Trophoblast cell (in vitro differentiated cells and primary cell): ENCODE data around the gene SERTM2.

Source experiments
- DNase-seq, 2 donors: peaks; one replicate each; pipeline ENCODE4 v3.0.0-alpha.2; 2016
- H2AFZ ChIP-seq: 2 replicates; pipeline ENCODE4 v1.6.1; 2013; ENCODE audit warnings: low read length, moderate library complexity, mild to moderate bottlenecking; ENCODE audit not compliant: insufficient read depth, poor library complexity
- H2AK5ac ChIP-seq: 2 replicates; pipeline ENCODE4 v1.6.1; 2013; ENCODE audit warnings: mild to moderate bottlenecking, low read length
- H2BK120ac ChIP-seq: 2 replicates; pipeline ENCODE4 v1.6.1; 2013; ENCODE audit warnings: low read length, mild to moderate bottlenecking, moderate library complexity; ENCODE audit not compliant: insufficient read depth, poor library complexity
- H2BK12ac ChIP-seq: 2 replicates; pipeline ENCODE4 v1.6.1; 2013; ENCODE audit warnings: mild to moderate bottlenecking, low read length, moderate library complexity
- H2BK5ac ChIP-seq: 2 replicates; pipeline ENCODE4 v1.6.1; 2013; ENCODE audit warnings: low read length, low read depth, moderate library complexity, mild to moderate bottlenecking; ENCODE audit not compliant: poor library complexity
- H3K14ac ChIP-seq: 2 replicates; pipeline ENCODE4 v1.6.1; 2013; ENCODE audit warnings: mild to moderate bottlenecking, low read length
- H3K18ac ChIP-seq: 2 replicates; pipeline ENCODE4 v1.6.1; 2013; ENCODE audit warnings: mild to moderate bottlenecking, low read length
- H3K23ac ChIP-seq: 2 replicates; pipeline ENCODE4 v1.6.1; 2013; ENCODE audit warnings: low read length
- H3K27ac ChIP-seq: 2 replicates; pipeline ENCODE4 v1.5.1; 2013; ENCODE audit warnings: low read depth, mild to moderate bottlenecking, inconsistent platforms, low read length, moderate library complexity
- H3K27me3 ChIP-seq: 2 replicates; pipeline ENCODE4 v1.6.1; 2013; ENCODE audit warnings: inconsistent platforms, mild to moderate bottlenecking, low read length, moderate library complexity; ENCODE audit not compliant: insufficient read depth
- H3K36me3 ChIP-seq, 2 experiments: 1 replicate in 1 of 2; 2 replicates in 1 of 2; pipeline ENCODE4 v1.6.1; 2013; ENCODE audit warnings: low read length in 2 of 2, mild to moderate bottlenecking in 2 of 2, moderate library complexity in 1 of 2; ENCODE audit not compliant: insufficient read depth in 2 of 2, control insufficient read depth in 1 of 2
- H3K4ac ChIP-seq: 2 replicates; pipeline ENCODE4 v1.6.1; 2013; ENCODE audit warnings: low read depth, mild to moderate bottlenecking, low read length, moderate library complexity
- H3K4me1 ChIP-seq, 2 experiments: 1 replicate in 1 of 2; 2 replicates in 1 of 2; pipeline ENCODE4 v1.6.1; 2013; ENCODE audit warnings: low read length in 2 of 2, mild to moderate bottlenecking in 2 of 2, moderate library complexity in 1 of 2; ENCODE audit not compliant: insufficient read depth in 2 of 2, control insufficient read depth in 1 of 2
- H3K4me2 ChIP-seq: 2 replicates; pipeline ENCODE4 v1.6.1; 2013; ENCODE audit warnings: inconsistent platforms, mild to moderate bottlenecking, low read length, moderate library complexity
- H3K4me3 ChIP-seq: 2 replicates; pipeline ENCODE4 v1.5.1; 2013; ENCODE audit warnings: mild to moderate bottlenecking, low read depth, low read length, inconsistent platforms
- H3K79me1 ChIP-seq: one replicate; pipeline ENCODE4 v1.6.1; 2013; ENCODE audit warnings: low read length
- H3K79me2 ChIP-seq: 2 replicates; pipeline ENCODE4 v1.6.1; 2013; ENCODE audit warnings: low read length, mild to moderate bottlenecking; ENCODE audit not compliant: control insufficient read depth, insufficient read depth, poor library complexity
- H3K9ac ChIP-seq: 2 replicates; pipeline ENCODE4 v1.6.1; 2013; ENCODE audit warnings: mild to moderate bottlenecking, low read length
- H3K9me3 ChIP-seq: 2 replicates; pipeline ENCODE4 v1.6.1; 2013; ENCODE audit warnings: low read depth, mild to moderate bottlenecking, control low read depth, inconsistent platforms, low read length; ENCODE audit not compliant: insufficient read depth
- H4K12ac ChIP-seq: 2 replicates; pipeline ENCODE4 v1.6.1; 2013; ENCODE audit warnings: low read depth, mild to moderate bottlenecking, low read length, moderate library complexity
- H4K8ac ChIP-seq: 2 replicates; pipeline ENCODE4 v1.6.1; 2013; ENCODE audit warnings: low read depth, mild to moderate bottlenecking, low read length, moderate library complexity
- H4K91ac ChIP-seq: one replicate; pipeline ENCODE4 v1.6.1; 2013; ENCODE audit warnings: low read depth, mild to moderate bottlenecking, low read length, moderate library complexity
- WGBS: extraction: QIAGEN DNeasy Blood & Tissue Kit; methylation state at CpG from one replicate; pipeline ENCODE4 v1.1.7; 2013; ENCODE audit warnings: missing lambda C conversion rate; ENCODE audit not compliant: insufficient read length, insufficient coverage; ENCODE audit errors: extremely low coverage; 5-methylcytosine and 5-hydroxymethylcytosine counted together

The SERTM2 gene

DNA sequence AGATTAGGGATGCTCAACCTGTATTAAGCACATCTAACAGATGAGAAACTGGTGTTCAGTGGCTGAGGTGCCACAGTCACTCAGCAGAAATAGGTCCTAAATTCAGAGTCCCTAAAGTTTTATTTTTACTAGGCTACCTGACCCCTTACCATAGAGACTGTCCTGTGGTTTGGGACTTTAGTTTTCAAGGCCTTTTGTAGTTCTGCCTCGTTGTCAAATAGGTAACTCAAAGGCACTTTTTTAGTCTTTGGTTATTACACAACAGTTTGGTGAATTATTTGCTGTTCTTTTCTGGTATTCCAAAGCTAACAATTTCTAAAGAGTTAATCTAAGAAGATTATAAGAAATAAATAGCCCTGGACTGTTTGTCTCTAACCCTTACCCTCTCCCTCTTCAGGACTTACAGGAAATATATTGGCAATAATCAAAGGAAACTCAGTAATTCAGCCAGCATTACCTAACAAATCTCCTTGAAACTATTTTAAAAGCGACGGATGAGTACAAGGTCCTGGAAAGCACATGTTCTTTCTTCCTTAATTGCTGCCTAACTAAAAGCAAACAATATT, 12.8 kb upstream of the SERTM2 start:
- H2AK5ac ChIP-seq: no peak overlapping the region
- no peaks in the 10 kb centered on the region for H3K27me3 ChIP-seq
- H2BK120ac ChIP-seq: no peak overlapping the region
- no peak for DNase-seq
- H3K4ac ChIP-seq: no peak overlapping the region
- no peak overlapping the region for H3K23ac ChIP-seq
- H4K12ac ChIP-seq: no peak overlapping the region
- no peak overlapping the region for H4K8ac ChIP-seq
- H2BK5ac ChIP-seq: no peak overlapping the region
- no peaks in the 10 kb centered on the region for H3K9me3 ChIP-seq
- no peaks in the 10 kb centered on the region for H3K79me1 ChIP-seq
- no peak overlapping the region for H3K14ac ChIP-seq
- H3K9ac ChIP-seq: no peak overlapping the region
- no CpG with 5 or more reads among the region's 3 CpGs for WGBS
- H4K91ac ChIP-seq: no peak overlapping the region
- H3K4me2 ChIP-seq: no peak overlapping the region
- no peak overlapping the region for H3K27ac ChIP-seq
- H2BK12ac ChIP-seq: no peak overlapping the region
- no peak overlapping the region for H3K4me3 ChIP-seq
- no peaks in the 10 kb centered on the region for H3K79me2 ChIP-seq
- no peak overlapping the region for H2AFZ ChIP-seq
- no peaks in the 10 kb centered on the region for H3K36me3 ChIP-seq
- no peak overlapping the region for H3K18ac ChIP-seq
- H3K4me1 ChIP-seq: no peaks in the 10 kb centered on the region

- Histone ChIP-seq H3K9ac (no peak overlapping the region), H3K27ac (no peak overlapping the region), H4K91ac (no peak overlapping the region), H2BK5ac (no peak overlapping the region), H3K4me2 (no peak overlapping the region), H2BK12ac (no peak overlapping the region), H3K36me3 (no peaks in the 10 kb centered on the region), H3K9me3 (no peaks in the 10 kb centered on the region), H3K4ac (no peak overlapping the region), H2AFZ (no peak overlapping the region), H3K27me3 (no peaks in the 10 kb centered on the region), H4K12ac (no peak overlapping the region), H2BK120ac (no peak overlapping the region), H3K18ac (no peak overlapping the region), H3K4me1 (no peaks in the 10 kb centered on the region), H3K14ac (no peak overlapping the region), H3K79me2 (no peaks in the 10 kb centered on the region), H2AK5ac (no peak overlapping the region), H3K23ac (no peak overlapping the region), H3K79me1 (no peaks in the 10 kb centered on the region), H4K8ac (no peak overlapping the region), H3K4me3 (no peak overlapping the region)
- no peak for DNase-seq
- WGBS: no CpG with 5 or more reads among the region's 2 CpGs
Observed at GRCh38 chrX:111503485-111503993, 7.9 kb upstream of the SERTM2 start.

DNA sequence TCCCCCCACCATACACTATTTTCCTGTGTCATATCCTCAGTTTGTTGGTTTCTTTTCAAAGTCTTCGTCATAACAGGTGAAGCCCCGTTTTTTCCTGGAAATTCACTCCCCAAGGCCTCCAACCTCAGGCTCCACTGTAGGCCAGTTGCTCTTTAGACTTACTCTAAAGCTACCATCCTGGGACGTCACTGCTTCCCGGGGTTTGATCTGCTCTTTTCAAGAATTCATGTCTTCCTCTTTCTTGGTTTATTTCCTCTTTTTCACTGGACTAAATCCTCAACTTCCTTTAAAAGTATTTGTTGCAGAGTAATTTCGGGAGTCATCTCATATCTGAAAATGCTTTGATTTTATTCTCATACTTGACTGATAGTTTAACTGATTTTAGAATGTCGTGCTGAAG, 6.5 kb upstream of the SERTM2 start:
- H3K9me3 ChIP-seq: no peaks in the 10 kb centered on the region
- WGBS: no CpG with 5 or more reads among the region's 6 CpGs
- H4K91ac ChIP-seq: no peak overlapping the region
- no peak overlapping the region for H3K14ac ChIP-seq
- H2AFZ ChIP-seq: no peak overlapping the region
- no peak overlapping the region for H3K9ac ChIP-seq
- H3K79me2 ChIP-seq: no peaks in the 10 kb centered on the region
- no peak overlapping the region for H2BK12ac ChIP-seq
- no peak overlapping the region for H2BK120ac ChIP-seq
- no peak overlapping the region for H3K4me3 ChIP-seq
- no peak overlapping the region for H4K12ac ChIP-seq
- no peaks in the 10 kb centered on the region for H3K36me3 ChIP-seq
- H3K27me3 ChIP-seq: no peaks in the 10 kb centered on the region
- no peak overlapping the region for H3K4ac ChIP-seq
- no peak overlapping the region for H4K8ac ChIP-seq
- no peak for DNase-seq
- no peak overlapping the region for H3K18ac ChIP-seq
- no peak overlapping the region for H2AK5ac ChIP-seq
- no peak overlapping the region for H2BK5ac ChIP-seq
- H3K79me1 ChIP-seq: no peaks in the 10 kb centered on the region
- H3K4me1 ChIP-seq: no peaks in the 10 kb centered on the region
- no peak overlapping the region for H3K27ac ChIP-seq
- no peak overlapping the region for H3K4me2 ChIP-seq
- no peak overlapping the region for H3K23ac ChIP-seq

- Histone ChIP-seq H3K4me1 (no peaks in the 10 kb centered on the region), H3K79me2 (no peaks in the 10 kb centered on the region), H2BK120ac (no peak overlapping the region), H3K79me1 (no peaks in the 10 kb centered on the region), H3K14ac (no peak overlapping the region), H3K27ac (no peak overlapping the region), H2BK5ac (no peak overlapping the region), H3K4ac (no peak overlapping the region), H2AK5ac (no peak overlapping the region), H3K9me3 (no peaks in the 10 kb centered on the region), H4K8ac (no peak overlapping the region), H3K4me2 (no peak overlapping the region), H3K27me3 (no peaks in the 10 kb centered on the region), H4K91ac (no peak overlapping the region), H4K12ac (no peak overlapping the region), H3K36me3 (no peaks in the 10 kb centered on the region), H3K23ac (no peak overlapping the region), H3K4me3 (no peak overlapping the region), H3K9ac (no peak overlapping the region), H2AFZ (no peak overlapping the region), H3K18ac (no peak overlapping the region), H2BK12ac (no peak overlapping the region)
- no CpG with 5 or more reads among the region's 2 CpGs for WGBS
- no peak for DNase-seq
Observed at GRCh38 chrX:111505783-111506182, 5.7 kb upstream of the SERTM2 start.
